Ishikawa (cell line): Measurements from ENCODE around the gene INAFM2.

ENCODE experiments used
- CEBPB ChIP-seq: IDR thresholded peaks from 2 replicates; pipeline ENCODE4 v1.6.1; 2012
- CREB1 ChIP-seq: IDR thresholded peaks from 2 replicates; pipeline ENCODE4 v1.6.1; 2012; ENCODE audit warnings: low read depth
- EGR1 ChIP-seq: IDR thresholded peaks from 2 replicates; pipeline ENCODE4 v1.6.1; 2012
- EP300 ChIP-seq: IDR thresholded peaks from 2 replicates; pipeline ENCODE4 v1.6.1; 2012; ENCODE audit warnings: borderline replicate concordance
- FOXM1 ChIP-seq: IDR thresholded peaks from 2 replicates; pipeline ENCODE4 v1.6.1; 2012; ENCODE audit warnings: low read depth, borderline replicate concordance
- NFIC ChIP-seq: IDR thresholded peaks from 2 replicates; pipeline ENCODE4 v1.6.1; 2012
- RAD21 ChIP-seq: IDR thresholded peaks from 2 replicates; pipeline ENCODE4 v1.6.1; 2012; ENCODE audit warnings: low read depth
- TAF1 ChIP-seq: IDR thresholded peaks from 2 replicates; pipeline ENCODE4 v1.6.1; 2012; ENCODE audit warnings: low read depth, mild to moderate bottlenecking
- TCF12 ChIP-seq: IDR thresholded peaks from 2 replicates; pipeline ENCODE4 v1.6.1; 2012; ENCODE audit warnings: low read depth
- TEAD4 ChIP-seq: IDR thresholded peaks from 2 replicates; pipeline ENCODE4 v1.6.1; 2012
- YY1 ChIP-seq: IDR thresholded peaks from 2 replicates; pipeline ENCODE4 v1.6.1; 2012; ENCODE audit warnings: low read depth
- ZBTB7A ChIP-seq: IDR thresholded peaks from 2 replicates; pipeline ENCODE4 v1.6.1; 2012; ENCODE audit warnings: low read depth
- TF ChIP-seq, protein P1 (sequence below): IDR thresholded peaks from 2 replicates; pipeline ENCODE4 v1.6.1; 2012
- TF ChIP-seq, protein P2 (sequence below): IDR thresholded peaks from 2 replicates; pipeline ENCODE4 v1.6.1; 2012; ENCODE audit warnings: low read depth, mild to moderate bottlenecking
- TF ChIP-seq, protein P3 (sequence below): IDR thresholded peaks from 2 replicates; pipeline ENCODE4 v1.6.1; 2012

INAFM2 gene

DNA sequence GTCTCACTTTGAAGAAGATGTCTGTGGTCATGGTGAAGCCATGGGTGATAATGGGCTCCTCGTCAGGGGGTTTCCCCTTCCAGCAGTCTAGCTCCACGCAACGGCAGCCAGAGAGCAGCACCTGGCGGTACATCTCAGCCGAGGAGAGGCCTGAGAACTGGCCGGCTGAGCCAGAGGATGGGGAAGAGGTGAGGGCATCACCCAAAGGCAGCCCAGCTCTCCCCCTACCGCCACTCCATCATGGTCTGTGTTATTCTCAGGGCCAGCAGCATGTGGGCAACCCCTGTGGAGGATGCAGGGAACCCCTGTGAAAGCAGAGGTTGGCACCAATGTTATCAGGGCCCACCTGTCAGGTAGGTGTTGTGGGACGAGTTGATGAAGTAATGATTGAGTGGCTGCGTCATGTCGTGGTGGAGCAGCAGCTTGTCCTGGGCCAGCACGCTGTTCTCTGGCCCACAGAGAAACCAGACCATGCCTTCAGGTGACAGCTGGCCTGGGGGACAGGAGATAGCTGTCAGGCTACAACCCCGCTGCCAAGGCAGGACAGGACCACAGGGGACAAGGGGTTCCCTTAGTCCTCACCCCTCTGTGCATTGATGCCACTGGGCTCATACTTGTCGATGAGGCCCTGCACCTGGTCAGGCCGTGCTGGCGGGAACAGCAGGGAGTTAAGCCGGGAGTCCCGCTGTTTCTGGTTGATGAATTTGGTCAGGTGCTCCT lies 25.1 kb upstream of the INAFM2 start:
- TF ChIP-seq, protein P1, sequence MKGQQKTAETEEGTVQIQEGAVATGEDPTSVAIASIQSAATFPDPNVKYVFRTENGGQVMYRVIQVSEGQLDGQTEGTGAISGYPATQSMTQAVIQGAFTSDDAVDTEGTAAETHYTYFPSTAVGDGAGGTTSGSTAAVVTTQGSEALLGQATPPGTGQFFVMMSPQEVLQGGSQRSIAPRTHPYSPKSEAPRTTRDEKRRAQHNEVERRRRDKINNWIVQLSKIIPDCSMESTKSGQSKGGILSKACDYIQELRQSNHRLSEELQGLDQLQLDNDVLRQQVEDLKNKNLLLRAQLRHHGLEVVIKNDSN, result no peak
- TF ChIP-seq CREB1, result no peak
- no peak for TF ChIP-seq EP300
- no peak for TF ChIP-seq RAD21
- no peak for TF ChIP-seq FOXM1
- no peak for TF ChIP-seq EGR1
- no peak for TF ChIP-seq ZBTB7A
- TF ChIP-seq NFIC, result no peak

DNA sequence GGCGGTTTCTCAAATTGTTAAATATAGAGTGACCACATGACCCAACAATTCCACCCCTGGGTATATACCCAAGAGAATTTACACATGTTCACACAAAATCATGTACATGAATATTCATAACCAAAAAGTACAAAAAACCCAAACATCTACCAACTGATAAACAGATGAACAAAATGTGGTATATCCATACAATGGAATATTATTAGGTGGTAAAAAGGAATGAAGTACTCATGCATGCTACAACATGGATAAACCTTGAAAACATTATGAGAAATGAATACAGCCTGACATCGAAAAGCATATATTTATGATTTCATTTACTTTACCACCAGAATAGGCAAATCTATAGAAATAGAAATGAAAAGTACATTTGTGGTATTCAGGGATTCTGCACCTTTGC lies 23.1 kb upstream of the INAFM2 start:
- TF ChIP-seq, protein P1, result no peak
- TF ChIP-seq, protein P2, sequence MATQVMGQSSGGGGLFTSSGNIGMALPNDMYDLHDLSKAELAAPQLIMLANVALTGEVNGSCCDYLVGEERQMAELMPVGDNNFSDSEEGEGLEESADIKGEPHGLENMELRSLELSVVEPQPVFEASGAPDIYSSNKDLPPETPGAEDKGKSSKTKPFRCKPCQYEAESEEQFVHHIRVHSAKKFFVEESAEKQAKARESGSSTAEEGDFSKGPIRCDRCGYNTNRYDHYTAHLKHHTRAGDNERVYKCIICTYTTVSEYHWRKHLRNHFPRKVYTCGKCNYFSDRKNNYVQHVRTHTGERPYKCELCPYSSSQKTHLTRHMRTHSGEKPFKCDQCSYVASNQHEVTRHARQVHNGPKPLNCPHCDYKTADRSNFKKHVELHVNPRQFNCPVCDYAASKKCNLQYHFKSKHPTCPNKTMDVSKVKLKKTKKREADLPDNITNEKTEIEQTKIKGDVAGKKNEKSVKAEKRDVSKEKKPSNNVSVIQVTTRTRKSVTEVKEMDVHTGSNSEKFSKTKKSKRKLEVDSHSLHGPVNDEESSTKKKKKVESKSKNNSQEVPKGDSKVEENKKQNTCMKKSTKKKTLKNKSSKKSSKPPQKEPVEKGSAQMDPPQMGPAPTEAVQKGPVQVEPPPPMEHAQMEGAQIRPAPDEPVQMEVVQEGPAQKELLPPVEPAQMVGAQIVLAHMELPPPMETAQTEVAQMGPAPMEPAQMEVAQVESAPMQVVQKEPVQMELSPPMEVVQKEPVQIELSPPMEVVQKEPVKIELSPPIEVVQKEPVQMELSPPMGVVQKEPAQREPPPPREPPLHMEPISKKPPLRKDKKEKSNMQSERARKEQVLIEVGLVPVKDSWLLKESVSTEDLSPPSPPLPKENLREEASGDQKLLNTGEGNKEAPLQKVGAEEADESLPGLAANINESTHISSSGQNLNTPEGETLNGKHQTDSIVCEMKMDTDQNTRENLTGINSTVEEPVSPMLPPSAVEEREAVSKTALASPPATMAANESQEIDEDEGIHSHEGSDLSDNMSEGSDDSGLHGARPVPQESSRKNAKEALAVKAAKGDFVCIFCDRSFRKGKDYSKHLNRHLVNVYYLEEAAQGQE, result no peak
- TF ChIP-seq FOXM1 (no peak), EP300 (no peak), ZBTB7A (no peak)

DNA sequence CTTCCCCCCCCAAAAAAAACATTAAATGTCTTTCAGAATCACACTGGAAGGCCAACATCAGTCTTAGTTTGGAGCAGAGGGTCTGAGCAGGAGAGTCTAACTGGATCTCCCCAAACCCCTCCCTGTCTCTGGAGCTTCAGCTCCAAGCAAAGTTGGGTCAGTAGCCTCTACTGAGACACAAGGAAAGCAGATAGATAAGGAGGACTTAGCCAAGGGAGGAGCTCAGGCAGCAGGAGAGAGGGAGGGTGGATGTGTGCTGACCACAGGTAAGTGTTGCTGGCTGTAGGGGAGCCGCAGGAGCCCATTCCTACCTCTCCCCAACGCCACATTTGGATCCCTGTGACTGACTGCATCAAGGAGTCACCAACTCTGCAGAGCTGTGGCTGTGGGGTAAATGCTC lies 22.7 kb upstream of the INAFM2 start:
- TF ChIP-seq FOXM1 (no peak), CREB1 (no peak), YY1 (no peak), CEBPB (no peak), TEAD4 (no peak), NFIC (no peak)
- TF ChIP-seq, protein P3, sequence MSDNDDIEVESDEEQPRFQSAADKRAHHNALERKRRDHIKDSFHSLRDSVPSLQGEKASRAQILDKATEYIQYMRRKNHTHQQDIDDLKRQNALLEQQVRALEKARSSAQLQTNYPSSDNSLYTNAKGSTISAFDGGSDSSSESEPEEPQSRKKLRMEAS, result no peak
- TF ChIP-seq, protein P1, result no peak

DNA sequence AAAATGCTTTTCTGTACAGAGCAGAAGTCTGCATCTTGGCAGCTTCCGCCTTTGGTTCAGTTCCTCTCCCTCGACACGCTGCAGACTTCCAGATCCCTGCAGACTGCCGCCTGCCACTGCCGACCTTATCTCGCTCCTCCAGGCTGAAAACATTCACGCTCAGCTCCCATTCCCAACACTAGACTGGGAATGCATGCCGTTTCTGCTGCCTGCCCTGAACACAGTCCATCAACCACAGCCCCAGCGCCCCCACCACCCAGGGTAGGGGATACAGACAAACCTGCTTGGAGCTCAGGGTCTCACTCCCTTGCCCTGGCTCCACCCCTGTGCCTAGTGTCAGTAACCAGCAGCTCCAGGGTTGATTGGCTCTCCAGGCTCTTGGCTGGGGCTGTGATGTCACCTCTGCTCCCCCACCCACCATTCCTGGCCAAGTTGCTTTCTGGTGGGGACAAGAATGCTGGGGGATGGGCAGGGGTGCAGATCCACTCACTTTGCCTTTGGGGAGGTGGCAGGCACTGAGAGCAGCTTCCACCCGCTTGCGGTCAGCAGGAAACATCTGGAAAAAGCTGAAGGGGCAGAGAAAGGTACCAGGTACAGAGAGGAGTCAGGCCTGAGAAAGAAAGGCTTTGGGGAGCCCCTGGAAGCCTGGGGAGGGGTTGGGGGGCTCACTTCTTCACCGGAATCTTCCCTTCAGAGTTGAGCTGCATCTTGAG lies 21.9 kb upstream of the INAFM2 start:
- TF ChIP-seq CREB1 (no peak), TEAD4 (no peak), EP300 (no peak), TAF1 (no peak), EGR1 (no peak), FOXM1 (no peak), RAD21 (no peak), TCF12 (no peak), ZBTB7A (no peak), NFIC (no peak), CEBPB (no peak), YY1 (no peak)
- TF ChIP-seq, protein P3, result no peak
- TF ChIP-seq, protein P1, result no peak
- TF ChIP-seq, protein P2, result no peak

DNA sequence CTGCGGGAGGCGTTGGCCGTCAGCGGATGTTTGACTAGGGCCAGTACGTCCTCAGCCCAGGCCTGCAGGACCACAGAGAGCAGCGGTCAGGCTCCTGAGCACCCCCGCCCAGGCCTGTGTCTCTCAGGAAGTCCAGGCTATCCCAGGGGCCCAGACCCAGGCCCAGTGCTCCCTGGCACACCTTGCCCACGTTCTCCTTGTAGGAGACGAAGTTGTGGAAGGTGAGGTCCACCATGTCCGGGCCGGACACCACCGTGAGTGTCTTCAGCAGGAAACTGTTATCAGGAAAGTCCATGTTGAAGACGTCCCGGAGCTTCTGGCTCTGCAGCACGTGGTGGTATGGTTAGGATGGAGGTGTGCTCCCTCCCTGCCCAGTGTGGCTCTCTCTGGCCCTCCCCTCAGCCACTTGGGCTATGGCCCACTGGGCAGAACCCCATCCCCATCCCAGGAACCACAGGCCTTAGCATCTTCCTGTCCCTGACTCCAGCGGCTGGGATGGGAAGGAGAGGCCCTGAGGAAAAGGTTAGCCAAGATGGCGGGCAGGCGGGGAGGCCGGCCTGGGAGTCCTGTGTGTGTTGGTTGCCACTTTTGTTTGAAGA lies 21.1 kb upstream of the INAFM2 start:
- TF ChIP-seq ZBTB7A, result no peak
- TF ChIP-seq, protein P2, result no peak
